Measurements from ENCODE around the gene BAG1.
A peak's percentile ranks its signal among the peaks of the same experiment; 100 is the strongest.

The BAG1 gene

GRCh38 chr9:33209394-33209793 is 55.1 kb downstream of the BAG1 start:
- no peak for DNase-seq

- peak; percentile 9 for DNase-seq
Observed at GRCh38 chr9:33202552-33203201, 61.8 kb downstream of the BAG1 start.

All from activated gamma-delta T cell treated with Interleukin-2 at 50 U/mL for 16 hours (primary cell).